GM03348 (cell line): ENCODE measurements around the gene PPP1R14B.

Experiments
- DNase-seq: peaks from one replicate; pipeline ENCODE4 v3.0.0; 2012; ENCODE audit warnings: low spot score

The PPP1R14B gene

DNA sequence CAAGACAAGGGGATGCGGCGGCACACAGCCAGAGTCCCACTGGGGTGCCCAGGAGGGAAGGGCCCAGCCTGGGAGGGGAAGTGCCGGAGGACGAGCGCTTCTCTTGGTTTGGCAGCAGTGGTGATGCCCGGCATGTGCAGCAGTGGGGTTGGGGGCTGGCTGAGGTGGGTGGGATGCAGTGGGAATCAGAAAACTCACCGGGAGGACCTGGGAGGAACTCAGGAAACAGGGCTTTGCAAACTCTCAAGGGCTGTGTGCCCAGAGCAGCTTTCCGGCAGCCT is 37.2 kb downstream of the PPP1R14B start:
- no peak for DNase-seq

DNA sequence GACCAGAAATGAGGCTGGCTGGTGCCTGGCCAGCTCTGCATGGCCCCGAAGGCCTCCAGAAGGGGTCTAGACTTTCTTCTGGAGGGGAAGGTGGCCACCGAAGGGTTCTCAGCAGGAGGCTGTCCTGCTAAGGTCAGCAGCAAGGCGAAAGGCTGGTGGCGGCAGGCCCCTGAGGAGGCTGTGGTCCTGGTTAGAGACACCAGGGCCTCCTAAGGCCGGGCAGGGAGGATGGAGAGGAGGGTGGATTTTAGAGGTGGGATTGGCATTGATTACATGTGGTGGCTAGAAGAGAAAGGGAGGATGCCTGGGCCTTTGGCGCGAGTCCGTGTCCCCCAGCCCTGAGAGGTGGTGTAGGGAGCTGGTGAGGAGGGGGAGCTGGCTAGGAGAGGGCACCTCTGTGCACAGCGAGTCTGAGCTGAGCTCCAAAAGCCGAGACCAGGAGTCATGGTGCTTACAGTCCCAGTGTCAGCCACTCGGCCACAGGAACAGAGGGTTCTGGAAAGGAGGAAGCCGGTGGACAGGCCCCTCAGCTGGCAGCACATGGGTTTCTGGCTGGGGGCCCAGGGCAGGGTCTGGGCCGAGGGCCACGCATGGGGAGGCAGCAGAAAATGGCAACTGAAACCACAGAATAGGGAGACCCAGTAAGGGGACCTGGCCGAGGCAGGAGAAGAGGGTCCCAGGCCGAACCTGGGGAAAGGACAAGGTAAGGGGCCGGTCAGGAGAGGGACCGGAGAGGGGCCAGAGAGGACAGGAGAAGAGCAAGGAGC is 37.8 kb downstream of the PPP1R14B start:
- no peak for DNase-seq

DNA sequence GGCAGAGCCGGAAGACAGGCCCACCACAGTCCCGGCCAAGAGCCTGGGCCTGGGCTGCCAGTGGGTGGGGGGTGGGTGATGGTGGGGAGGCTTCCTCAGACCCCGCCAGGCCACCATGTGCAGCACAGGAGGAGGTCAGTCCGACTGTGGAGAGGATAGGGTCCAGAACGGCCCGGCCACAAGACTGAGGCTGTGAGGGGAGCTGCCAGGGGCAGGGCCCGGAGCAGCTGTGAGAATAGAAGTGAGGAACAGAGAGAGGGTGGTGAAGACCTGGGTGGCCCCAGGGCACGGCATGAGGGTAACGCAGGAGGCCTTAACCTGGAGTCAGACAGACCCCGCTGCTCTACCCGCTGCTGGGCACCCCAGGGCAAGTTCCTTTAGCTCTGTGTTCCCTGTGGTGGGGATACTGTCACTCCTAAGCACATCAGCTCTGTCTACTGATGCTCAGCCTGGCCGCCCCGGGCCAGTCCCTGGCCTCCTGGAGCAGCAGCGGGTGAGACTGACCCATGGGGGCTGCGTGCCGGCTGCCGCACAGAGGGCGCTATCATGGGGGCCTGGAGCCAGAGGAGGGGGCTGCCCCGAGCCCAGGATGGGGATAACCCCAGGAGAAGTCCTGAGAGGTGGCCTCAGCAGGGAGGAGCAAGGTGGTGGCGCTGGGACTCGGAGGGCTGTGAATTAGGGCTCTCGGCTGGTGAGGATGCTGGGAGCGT is 38.5 kb downstream of the PPP1R14B start:
- DNase-seq = no peak

DNA sequence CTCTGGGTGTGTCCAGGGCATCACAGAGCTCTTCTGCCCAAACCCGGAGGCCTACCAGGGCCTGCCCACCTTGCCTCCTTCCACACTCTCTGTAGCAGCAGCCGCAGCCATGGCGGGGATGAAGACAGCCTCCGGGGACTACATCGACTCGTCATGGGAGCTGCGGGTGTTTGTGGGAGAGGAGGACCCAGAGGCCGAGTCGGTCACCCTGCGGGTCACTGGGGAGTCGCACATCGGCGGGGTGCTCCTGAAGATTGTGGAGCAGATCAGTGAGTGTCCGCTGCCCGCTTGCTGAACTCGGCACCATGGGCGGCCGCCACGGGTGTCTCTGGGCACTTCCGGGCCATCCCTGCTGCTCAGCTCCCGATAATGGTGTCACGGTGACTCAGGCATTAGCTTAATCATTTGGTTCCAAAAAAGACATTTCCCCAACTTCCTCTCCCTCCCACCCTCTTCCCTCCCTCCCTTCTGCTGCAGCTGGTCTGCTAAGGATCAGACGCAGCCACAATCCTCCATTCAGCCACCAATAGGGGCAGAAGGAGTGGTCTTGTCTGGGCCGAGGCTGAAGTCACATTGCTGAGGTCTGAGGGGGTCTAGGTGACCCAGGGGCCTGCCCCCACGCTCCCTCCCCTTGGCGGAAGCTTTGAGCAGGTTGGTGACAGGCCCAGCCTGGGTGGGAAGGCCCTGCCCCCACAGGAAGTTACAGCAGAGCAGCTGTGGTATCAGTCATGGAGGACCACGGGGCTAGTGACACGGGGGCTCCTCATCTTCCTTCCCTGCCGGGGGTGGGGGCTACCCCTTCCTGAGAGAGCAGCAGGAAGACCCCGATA is 39.3 kb downstream of the PPP1R14B start:
- DNase-seq = peak; percentile 78

DNA sequence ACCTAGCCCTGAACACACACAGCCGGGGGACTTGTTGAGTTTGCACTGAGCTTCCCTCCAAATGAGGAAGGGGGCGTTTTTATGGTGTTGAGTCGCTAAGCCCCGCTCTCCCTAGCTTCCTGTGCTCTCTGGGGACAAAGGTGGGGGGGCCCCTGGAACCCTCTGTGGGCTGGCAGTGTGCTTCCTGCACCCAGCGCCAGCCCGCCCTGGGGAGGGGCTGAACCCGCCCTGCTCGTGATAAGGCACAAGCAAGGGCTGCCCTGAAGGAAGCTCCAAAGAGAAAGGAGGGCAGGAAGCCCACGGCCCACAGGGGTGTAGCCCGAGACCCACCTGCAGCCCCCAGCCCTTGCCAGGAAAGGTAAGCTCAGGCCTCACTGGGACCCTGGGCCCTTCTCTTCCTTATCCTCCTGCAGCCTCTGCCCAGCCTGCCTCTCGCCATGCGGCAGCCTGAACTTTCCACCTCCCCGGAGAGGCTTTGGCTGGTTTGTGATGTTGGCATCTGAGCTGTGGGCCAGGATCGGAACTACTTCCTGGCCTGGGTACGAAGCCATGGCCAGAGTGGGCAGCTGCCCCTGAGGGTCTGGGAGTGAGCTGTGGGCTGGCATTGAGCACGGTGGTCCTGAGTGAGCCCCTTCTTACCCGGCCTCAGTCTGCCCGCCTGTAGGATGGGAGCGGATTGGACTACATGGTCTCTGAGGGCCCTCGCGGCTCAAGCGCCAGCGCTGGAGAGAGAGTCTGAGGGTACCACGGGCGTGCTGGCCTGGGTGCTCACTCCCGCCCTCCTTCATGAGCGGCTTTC is 40.1 kb downstream of the PPP1R14B start, which contains the start of gene FERMT3:
Gene FERMT3, plus strand, starts transcription at position 265 of the 799 bp plus-strand sequence. CDS start 644 bp downstream, outside the sequence.
- DNase-seq = no peak

DNA sequence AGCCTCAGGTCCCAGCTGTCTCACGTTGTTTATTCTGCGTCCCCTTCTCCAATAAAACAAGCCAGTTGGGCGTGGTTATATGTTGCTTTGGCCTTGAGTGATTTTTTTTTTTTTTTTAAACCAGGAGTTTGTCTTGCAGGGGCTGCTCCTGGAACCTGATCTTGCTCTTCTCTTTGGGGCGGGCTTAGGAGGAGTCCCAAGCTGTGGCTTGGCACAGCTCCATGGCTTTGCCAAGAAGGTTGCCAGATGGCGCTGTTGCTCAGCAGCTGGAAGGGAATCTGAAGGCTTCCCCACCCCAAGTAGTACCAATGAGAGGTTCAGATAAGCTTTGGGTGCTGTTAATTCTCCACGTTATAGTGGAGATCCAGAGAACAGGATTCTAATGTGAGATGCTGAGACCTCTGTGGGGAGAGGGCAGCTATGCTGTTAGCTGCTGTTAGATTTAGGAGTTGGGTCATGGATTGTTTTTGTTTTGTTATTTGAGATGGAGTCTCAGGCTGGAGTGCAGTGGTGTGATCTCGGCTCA is 42.2 kb downstream of the PPP1R14B start:
- DNase-seq = peak; percentile 93

DNA sequence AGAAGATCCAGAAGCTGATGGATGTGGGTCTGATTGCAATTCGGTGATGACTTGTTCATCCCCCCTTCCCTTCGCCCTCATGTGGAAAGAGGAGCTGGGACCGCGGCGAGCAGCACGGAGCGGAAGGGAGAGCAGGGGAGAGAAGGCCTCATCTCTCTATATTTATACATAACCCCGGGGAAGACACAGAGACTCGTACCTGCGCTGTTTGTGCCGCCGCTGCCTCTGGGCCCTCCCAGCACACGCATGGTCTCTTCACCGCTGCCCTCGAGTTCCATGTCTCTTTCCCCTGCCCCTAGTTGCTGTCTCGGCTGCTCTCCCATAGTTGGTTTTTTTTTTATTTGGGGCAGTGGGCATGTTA is 42.7 kb downstream of the PPP1R14B start:
- DNase-seq = no peak

DNA sequence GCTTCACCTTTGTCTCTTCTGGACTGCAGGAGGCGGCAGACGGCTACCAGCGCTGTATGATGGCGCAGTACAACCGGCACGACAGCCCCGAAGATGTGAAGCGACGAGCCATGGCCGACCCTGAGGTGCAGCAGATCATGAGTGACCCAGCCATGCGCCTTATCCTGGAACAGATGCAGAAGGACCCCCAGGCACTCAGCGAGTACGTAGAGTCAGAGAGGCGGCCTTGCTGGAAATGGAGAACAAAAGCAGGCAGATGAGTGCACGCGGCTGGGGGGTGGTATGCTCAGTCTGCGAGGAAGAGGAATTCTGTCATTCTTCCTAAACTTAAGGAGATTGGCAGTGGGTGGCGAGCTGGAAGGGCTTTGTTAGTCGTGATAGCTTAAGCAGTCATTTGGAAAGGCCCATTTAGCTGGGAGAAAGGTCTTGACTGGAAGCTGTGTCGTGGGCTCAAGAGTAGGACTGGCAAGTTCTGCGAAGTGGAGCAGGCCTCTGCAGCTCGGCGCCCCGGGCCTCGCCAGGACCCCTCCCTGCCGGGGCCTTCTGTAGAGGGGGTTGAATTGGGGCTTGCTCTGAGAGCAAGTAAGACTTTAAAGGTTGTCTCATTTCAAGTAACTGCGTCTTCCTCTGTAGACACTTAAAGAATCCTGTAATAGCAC is 43.2 kb downstream of the PPP1R14B start:
- DNase-seq = no peak

DNA sequence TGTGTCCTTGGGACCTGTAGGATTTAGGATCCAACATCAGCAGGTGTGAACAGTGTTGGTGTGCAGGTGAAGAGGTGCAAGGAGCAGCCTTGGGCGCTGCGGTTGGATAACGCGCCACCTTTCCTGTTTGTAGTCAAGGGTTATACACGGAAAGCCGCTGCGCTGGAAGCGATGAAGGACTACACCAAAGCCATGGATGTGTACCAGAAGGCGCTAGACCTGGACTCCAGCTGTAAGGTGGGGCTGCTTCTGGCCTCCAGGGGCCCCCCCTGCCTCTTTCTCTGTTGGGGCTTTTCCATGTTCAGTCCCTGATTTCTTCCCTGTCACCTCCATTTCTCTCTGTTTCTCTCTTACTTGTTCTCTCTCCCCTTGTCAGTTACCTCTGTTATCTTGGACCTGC is 43.8 kb downstream of the PPP1R14B start:
- DNase-seq = no peak

DNA sequence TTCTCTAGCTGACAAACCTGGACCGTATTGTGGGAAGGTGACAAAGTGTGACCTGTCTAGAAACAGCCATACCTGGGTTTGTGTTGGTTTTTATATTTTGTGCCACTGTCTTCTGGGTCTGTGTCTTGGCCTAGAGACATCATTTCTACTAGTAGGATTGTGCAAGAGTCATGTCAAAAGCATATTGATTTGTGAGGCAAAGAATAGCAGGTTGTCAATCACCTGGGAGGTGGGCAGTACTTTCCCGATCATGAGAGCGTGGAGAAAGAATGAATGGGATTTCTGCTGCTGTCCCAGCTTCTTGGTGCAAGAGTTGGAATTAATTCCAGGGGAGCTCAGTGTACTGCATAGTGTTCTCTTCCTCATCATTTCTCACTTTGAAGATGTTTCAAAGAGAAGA is 45.2 kb downstream of the PPP1R14B start:
- DNase-seq = no peak

DNA sequence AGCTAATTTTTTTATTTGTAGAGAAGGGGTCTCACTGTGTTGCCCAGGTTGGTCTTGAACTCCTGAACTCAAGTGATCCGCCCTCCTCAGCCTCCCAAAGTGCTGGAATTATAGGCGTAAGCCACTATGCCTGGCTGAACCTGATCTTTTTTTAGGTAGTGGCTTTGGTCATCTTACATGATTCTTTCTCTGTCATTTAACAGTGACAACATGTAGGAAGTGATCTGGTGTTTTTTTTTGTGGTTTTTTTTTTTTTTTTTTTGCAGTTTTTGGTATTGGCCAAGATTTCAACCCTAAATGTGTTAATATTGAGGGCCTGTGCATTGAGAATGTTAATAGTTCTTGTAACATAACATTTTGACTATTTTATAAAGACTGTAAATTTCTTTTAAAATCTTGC is 48.2 kb downstream of the PPP1R14B start:
- no peak for DNase-seq

DNA sequence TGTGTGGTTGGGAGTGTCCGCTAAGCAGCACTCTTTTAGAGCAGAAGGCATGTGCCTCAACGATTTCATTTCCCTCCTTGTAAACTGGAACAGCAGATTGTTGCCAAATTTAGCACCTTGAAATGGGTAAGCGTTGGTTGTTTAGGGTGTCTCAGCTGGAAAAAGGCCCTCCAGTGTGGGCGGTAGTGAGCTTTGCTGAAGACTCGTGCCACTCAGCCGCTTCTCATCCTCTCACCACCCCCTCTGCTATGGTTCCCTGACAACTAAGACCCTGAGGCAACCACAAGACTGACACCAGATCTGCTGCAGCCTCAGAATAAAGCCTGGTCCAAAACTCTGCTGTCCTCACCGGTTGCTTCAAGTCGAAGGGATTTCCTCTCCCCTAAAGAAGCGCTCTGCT is 50.1 kb downstream of the PPP1R14B start:
- DNase-seq = no peak
